Endothelial cell of umbilical vein (primary cell): ENCODE measurements around the gene ESAM. TPM values are rescaled to one million over a fixed set of nuclear protein-coding genes. Genes with fewer than 3 reads are reported as not detected.

ENCODE experiments used
- BruUV-seq: library from RNA; stranded (reverse); fragments of 400-500 nt; replicated peaks from 2 replicates; lab custom pipeline; 2021; lab: Mats Ljungman, UMichigan
- CTCF ChIA-PET: fragments of 300-600, 350-600 bp; sonication (Branson Sonifier 250); formaldehyde crosslinking; loops from one replicate; lab custom pipeline; 2021; ENCODE audit warnings: antibody characterized with exemption, inconsistent platforms; lab: Charles Lee
- POLR2A ChIA-PET: fragments of 300-600, 350-600 bp; sonication (Branson Sonifier 250); formaldehyde crosslinking; loops from one replicate; lab custom pipeline; 2021; ENCODE audit warnings: antibody characterized with exemption, inconsistent platforms; lab: Charles Lee
- DNase-seq: peaks from one replicate; pipeline ENCODE4 v3.0.0-alpha.2; 2011; ENCODE audit warnings: low read depth, low spot score
- FAIRE-seq: peaks from 2 replicates; lab custom pipeline; 2011; peaks lifted over from hg19 to GRCh38; lab: Jason Lieb, UNC
- H2AFZ ChIP-seq: 2 replicates; pipeline ENCODE4 v1.6.0; 2012; ENCODE audit warnings: low read depth, low read length, control low read depth, inconsistent platforms
- H3K27ac ChIP-seq: 2 replicates; pipeline ENCODE4 v1.5.1; 2011; ENCODE audit warnings: low read depth, mild to moderate bottlenecking, control low read depth, low read length, moderate library complexity; ENCODE audit not compliant: insufficient read depth
- H3K27me3 ChIP-seq, 2 experiments: 2 replicates each; pipeline versions ENCODE4 v1.6.0 to v1.6.1; 2011; ENCODE audit warnings: low read length in 2 of 2, mixed read lengths in 1 of 2; ENCODE audit not compliant: control insufficient read depth in 2 of 2, insufficient read depth in 2 of 2
- H3K36me3 ChIP-seq, 2 experiments: 2 replicates in 1 of 2; 3 replicates in 1 of 2; pipeline ENCODE4 v1.5.1; 2011; ENCODE audit warnings: low read length in 2 of 2, mild to moderate bottlenecking in 1 of 2, moderate library complexity in 1 of 2; ENCODE audit not compliant: control insufficient read depth in 2 of 2, insufficient read depth in 2 of 2; ENCODE audit errors: extremely low read depth in 1 of 2
- H3K4me1 ChIP-seq: 3 replicates; pipeline ENCODE4 v1.5.1; 2011; ENCODE audit warnings: mild to moderate bottlenecking, low read length; ENCODE audit not compliant: control insufficient read depth, insufficient read depth; ENCODE audit errors: extremely low read depth
- H3K4me2 ChIP-seq: 2 replicates; pipeline ENCODE4 v1.6.1; 2011; ENCODE audit warnings: low read length, control low read depth, mixed read lengths; ENCODE audit not compliant: insufficient read depth
- H3K4me3 ChIP-seq, 3 experiments: fragments of 200-600 bp in 1 of 3; sonication (generic), shearing (Covaris generic) in 1 of 3; replicated peaks in 1 of 3; 2 replicates each; pipeline ENCODE4 v1.5.1; 2011 to 2016; ENCODE audit warnings: control low read depth in 3 of 3, low read length in 3 of 3, mild to moderate bottlenecking in 2 of 3, inconsistent platforms in 1 of 3, low read depth in 1 of 3, moderate library complexity in 1 of 3; ENCODE audit not compliant: insufficient read depth in 1 of 3
- H3K79me2 ChIP-seq: 2 replicates; pipeline ENCODE4 v1.6.0; 2012; ENCODE audit warnings: low read length, inconsistent platforms; ENCODE audit not compliant: control insufficient read depth, insufficient read depth
- H3K9ac ChIP-seq: replicated peaks from 2 replicates; pipeline ENCODE3; 2011; ENCODE audit warnings: low read length, control low read depth; ENCODE audit not compliant: insufficient read depth; ENCODE audit errors: extremely low read depth
- H3K9me1 ChIP-seq: replicated peaks from 3 replicates; pipeline ENCODE4 v1.6.0; 2011; ENCODE audit warnings: mild to moderate bottlenecking, low read length; ENCODE audit not compliant: control insufficient read depth, insufficient read depth; ENCODE audit errors: extremely low read depth
- H3K9me3 ChIP-seq: replicated peaks from 2 replicates; pipeline ENCODE4 v1.5.1; 2012; ENCODE audit warnings: low read length, inconsistent platforms; ENCODE audit not compliant: control insufficient read depth, insufficient read depth
- H4K20me1 ChIP-seq: replicated peaks from 2 replicates; pipeline ENCODE3; 2011; ENCODE audit warnings: mild to moderate bottlenecking, low read length; ENCODE audit not compliant: control insufficient read depth, insufficient read depth; ENCODE audit errors: extremely low read depth
- CTCF ChIP-seq, 2 donors: IDR thresholded peaks; 1 replicate in 1 of 2; 2 replicates in 1 of 2; pipeline ENCODE4 v1.5.1; 2011; ENCODE audit warnings: low read length in 2 of 2, mild to moderate bottlenecking in 2 of 2, moderate library complexity in 2 of 2, control low read depth in 1 of 2, inconsistent platforms in 1 of 2, low read depth in 1 of 2; ENCODE audit not compliant: insufficient read depth in 1 of 2; ENCODE audit errors: extremely low read depth in 1 of 2
- EZH2 ChIP-seq: IDR thresholded peaks from 2 replicates; pipeline ENCODE4 v1.6.1; 2012; ENCODE audit warnings: borderline replicate concordance, low read depth, mild to moderate bottlenecking, moderate library complexity, low read length, inconsistent platforms; ENCODE audit not compliant: severe bottlenecking
- FOS ChIP-seq: IDR thresholded peaks from 2 replicates; pipeline ENCODE4 v1.6.1; 2011; ENCODE audit warnings: mild to moderate bottlenecking, low read length, moderate library complexity, borderline replicate concordance; ENCODE audit not compliant: insufficient read depth
- GATA2 ChIP-seq: IDR thresholded peaks from 2 replicates; pipeline ENCODE4 v1.7.0; 2011; ENCODE audit warnings: low read depth, mild to moderate bottlenecking, moderate library complexity, mixed read lengths, low read length; ENCODE audit not compliant: insufficient read length, insufficient read depth
- JUN ChIP-seq: IDR thresholded peaks from 2 replicates; pipeline ENCODE4 v1.6.1; 2011; ENCODE audit warnings: borderline replicate concordance, low read depth; ENCODE audit not compliant: insufficient read length, insufficient read depth
- MAX ChIP-seq: IDR thresholded peaks from 2 replicates; pipeline ENCODE4 v1.6.1; 2011; ENCODE audit not compliant: insufficient read depth, insufficient read length
- MYC ChIP-seq: IDR thresholded peaks from one replicate; pipeline ENCODE4 v1.6.1; 2011; ENCODE audit warnings: mild to moderate bottlenecking, low read depth, low read length
- POLR2A ChIP-seq: IDR thresholded peaks from 2 replicates; pipeline ENCODE4 v1.6.1; 2012; ENCODE audit warnings: low read depth, mild to moderate bottlenecking, control low read depth, low read length
- POLR2AphosphoS5 ChIP-seq: IDR thresholded peaks from 2 replicates; pipeline ENCODE4 v1.6.1; 2012; ENCODE audit warnings: low read depth, mild to moderate bottlenecking, control low read depth, low read length, moderate library complexity; ENCODE audit not compliant: insufficient read depth
- dilution Hi-C: fragments of 300-500 bp; cut with MboI; formaldehyde crosslinking; loops from one replicate; pipeline ENCODE4 v1.15.0; 2019; ENCODE audit warnings: low sequenced_read_pairs; ENCODE audit not compliant: extremely low pct_ligation_motif_present
- intact Hi-C: fragments of 100-400 bp; cut with micrococcal nuclease; formaldehyde crosslinking; loops from one replicate; pipeline ENCODE4 v1.10.0; 2022
- polyA plus RNA-seq, 4 experiments: library from polyadenylated mRNA; depleted of rRNA in 3 of 4; stranded (reverse) in 3 of 4; unstranded in 1 of 4; fragments of >200 nt; gene quantifications; 2 replicates each; pipeline versions ENCODE4 v1.2.1 to v1.2.3, GENCODE V29; 2011 to 2012; ENCODE audit warnings: missing spikeins in 1 of 4
- total RNA-seq: library from RNA; stranded (reverse); gene quantifications from 2 replicates; pipeline ENCODE4 v1.2.3, GENCODE V29; 2021

The ESAM gene
- total and polyA plus RNA-seq, 2 donors (not counting 3 experiments of a cell fraction or from before 2014, with no cell fraction given) = 273 to 383 TPM

DNA sequence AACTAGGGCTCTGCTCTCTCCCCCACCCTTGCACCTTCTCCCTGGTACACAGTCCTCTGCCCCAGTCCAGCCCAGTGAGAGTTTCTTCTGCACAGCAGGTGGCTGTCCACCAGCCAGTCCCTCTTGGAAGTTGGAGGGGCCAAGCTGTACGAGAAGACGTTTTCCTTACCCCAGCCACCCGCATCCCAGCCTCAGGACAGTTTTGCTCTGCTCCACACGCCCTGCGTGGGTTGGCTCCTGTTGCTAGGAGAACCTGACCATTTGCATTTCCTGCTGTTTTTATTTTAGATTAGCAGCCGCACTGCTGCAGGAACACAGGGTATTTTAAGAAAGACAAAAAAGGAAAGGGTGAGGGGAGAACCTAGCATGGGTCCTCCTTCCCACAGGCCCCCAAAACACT is 39.9 kb downstream of the ESAM start:
- Histone ChIP-seq H3K27me3 (no peaks in the 10 kb centered on the region), H3K9me1 (no peaks in the 10 kb centered on the region), H2AFZ (no peak overlapping the region), H3K9ac (no peak overlapping the region), H4K20me1 (no peaks in the 10 kb centered on the region), H3K9me3 (no peaks in the 10 kb centered on the region), H3K79me2 (no peaks in the 10 kb centered on the region), H3K4me2 (no peak overlapping the region), H3K4me1 (peaks cover 35% of the 10 kb centered on the region), H3K27ac (no peak overlapping the region), H3K36me3 (no peaks in the 10 kb centered on the region), H3K4me3 (no peak overlapping the region)
- ChIA-PET POLR2A (no interaction called here), CTCF (no interaction called here)
- dilution Hi-C loops (no loop called here), intact Hi-C loops (no loop called here)
- DNase-seq (no peak), FAIRE-seq (no peak)
- TF ChIP-seq CTCF (IDR thresholded peaks at IDR 0.05; ENCODE audit: extremely low read depth in 1 of 2, insufficient read depth in 1 of 2, low read depth in 1 of 2, low read length in 2 of 2) (no peak), POLR2A (no peak), MYC (no peak), EZH2 (no peak), GATA2 (no peak), MAX (no peak), FOS (no peak), POLR2AphosphoS5 (no peak), JUN (no peak)
- BruUV-seq = no TSS peak
